GM20000 (cell line): ENCODE measurements around the gene SELENOO.

ENCODE experiments used
- DNase-seq: peaks from one replicate; pipeline ENCODE4 v3.0.0; 2012; ENCODE audit warnings: low spot score
- TF ChIP-seq, protein P1 (sequence below): IDR thresholded peaks from 2 replicates; pipeline ENCODE4 v1.5.1; 2012; ENCODE audit warnings: mild to moderate bottlenecking, control low read depth; ENCODE audit errors: extremely low read depth, missing control alignments

Gene SELENOO

DNA sequence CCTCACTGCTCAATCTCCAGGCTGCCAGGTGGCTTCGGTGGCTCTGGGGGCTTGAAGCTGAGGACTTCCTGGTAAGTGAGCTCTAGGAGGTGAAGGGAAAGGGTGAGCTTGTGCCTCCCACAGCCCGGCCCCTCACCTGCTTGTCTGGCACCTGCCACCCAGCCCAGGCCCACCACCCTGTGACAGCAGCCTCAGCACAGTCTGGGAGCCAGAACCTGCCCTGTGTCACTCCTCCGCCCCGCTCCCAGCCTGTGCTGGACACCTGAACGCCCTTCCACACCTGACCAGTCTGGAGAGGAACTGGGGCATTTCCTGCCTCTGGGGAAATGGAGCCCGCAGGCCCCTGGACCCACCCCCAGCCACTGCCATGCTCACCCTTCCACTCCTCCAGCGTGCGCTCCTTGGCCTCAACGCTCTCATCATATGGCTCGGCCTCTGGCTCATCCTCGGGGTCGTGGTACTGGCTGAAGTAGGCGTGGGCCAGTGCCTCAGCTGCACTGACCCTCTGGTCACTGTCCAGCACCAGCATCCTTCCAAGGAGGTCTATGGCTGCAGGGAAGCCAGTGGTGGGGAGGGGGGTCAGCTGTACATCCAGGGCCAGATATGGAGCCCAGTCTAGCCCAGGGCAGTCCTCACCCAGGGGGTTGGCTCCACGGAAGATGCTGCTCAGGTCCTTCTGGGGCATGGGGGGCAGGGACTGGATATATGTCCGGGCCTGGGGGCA lies 64.3 kb downstream of the SELENOO start:
- DNase-seq: no peak

DNA sequence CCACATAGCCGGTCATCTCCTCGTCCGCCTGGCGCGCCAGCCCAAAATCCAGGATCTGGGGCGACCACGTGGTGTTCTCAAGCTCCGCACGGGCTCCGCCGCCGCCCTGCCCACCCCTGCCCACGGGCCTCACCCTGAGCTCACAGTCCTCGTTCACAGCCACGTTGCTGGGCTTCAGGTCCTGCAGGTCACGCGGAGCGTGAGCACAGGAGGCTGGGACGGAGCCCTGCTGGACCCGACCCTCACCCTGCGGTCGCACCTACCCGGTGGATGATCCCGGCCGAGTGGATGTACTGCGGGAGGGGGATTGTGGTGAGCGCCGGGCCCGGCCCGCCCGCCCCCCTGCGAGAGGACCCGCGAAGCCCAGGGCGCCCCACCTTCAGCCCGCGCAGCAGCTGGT lies 66.2 kb downstream of the SELENOO start:
- TF ChIP-seq, protein P1, sequence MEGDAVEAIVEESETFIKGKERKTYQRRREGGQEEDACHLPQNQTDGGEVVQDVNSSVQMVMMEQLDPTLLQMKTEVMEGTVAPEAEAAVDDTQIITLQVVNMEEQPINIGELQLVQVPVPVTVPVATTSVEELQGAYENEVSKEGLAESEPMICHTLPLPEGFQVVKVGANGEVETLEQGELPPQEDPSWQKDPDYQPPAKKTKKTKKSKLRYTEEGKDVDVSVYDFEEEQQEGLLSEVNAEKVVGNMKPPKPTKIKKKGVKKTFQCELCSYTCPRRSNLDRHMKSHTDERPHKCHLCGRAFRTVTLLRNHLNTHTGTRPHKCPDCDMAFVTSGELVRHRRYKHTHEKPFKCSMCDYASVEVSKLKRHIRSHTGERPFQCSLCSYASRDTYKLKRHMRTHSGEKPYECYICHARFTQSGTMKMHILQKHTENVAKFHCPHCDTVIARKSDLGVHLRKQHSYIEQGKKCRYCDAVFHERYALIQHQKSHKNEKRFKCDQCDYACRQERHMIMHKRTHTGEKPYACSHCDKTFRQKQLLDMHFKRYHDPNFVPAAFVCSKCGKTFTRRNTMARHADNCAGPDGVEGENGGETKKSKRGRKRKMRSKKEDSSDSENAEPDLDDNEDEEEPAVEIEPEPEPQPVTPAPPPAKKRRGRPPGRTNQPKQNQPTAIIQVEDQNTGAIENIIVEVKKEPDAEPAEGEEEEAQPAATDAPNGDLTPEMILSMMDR: no peak
- DNase-seq: no peak

More for the DNA sequence above, 64.3 kb downstream of the SELENOO start:
- TF ChIP-seq, protein P1: no peak
